Hematopoietic multipotent progenitor cell treated with erythropoietin and hydrocortisone succinate and interleukin-3 and kit ligand, for 4 days (in vitro differentiated cells): Measurements from ENCODE around the gene BRCA1.

Experiments
- DNase-seq: peaks from one replicate; pipeline ENCODE4 v3.0.0-alpha.2; 2015

Gene BRCA1

GRCh38 chr17:43024407-43025289, 100.5 kb downstream of the BRCA1 start, which contains the start of gene RND2:
Gene RND2 (plus strand): TSS chr17:43025231. CDS start chr17:43025348, 117 bp downstream.
- peak; percentile 98 for DNase-seq

- peak; percentile 87 for DNase-seq
Measured at GRCh38 chr17:43021741-43022512, 103.2 kb downstream of the BRCA1 start, which contains the start of gene VAT1. Gene VAT1 (minus strand): TSS chr17:43022385. CDS start chr17:43022322, 63 bp downstream.

- DNase-seq, result peak; percentile 92
Measured at GRCh38 chr17:43020789-43021740, 104.1 kb downstream of the BRCA1 start.

GRCh38 chr17:43020030-43020621, 105.0 kb downstream of the BRCA1 start:
- peak; percentile 51 for DNase-seq

GRCh38 chr17:43019418-43019817, 105.7 kb downstream of the BRCA1 start:
- DNase-seq, result peak; percentile 75

- peak; percentile 88 for DNase-seq
Measured at GRCh38 chr17:43018932-43019331, 106.2 kb downstream of the BRCA1 start.

- DNase-seq, result peak; percentile 59
Measured at GRCh38 chr17:43018008-43018853, 106.9 kb downstream of the BRCA1 start.

- no peak for DNase-seq
Measured at GRCh38 chr17:43016216-43016615, 108.9 kb downstream of the BRCA1 start.

GRCh38 chr17:43015579-43015978, 109.6 kb downstream of the BRCA1 start:
- no peak for DNase-seq

GRCh38 chr17:43014649-43015542, 110.3 kb downstream of the BRCA1 start:
- DNase-seq, result no peak

GRCh38 chr17:43014020-43014648, 111.0 kb downstream of the BRCA1 start:
- DNase-seq, result peak; percentile 49

- no peak for DNase-seq
Measured at GRCh38 chr17:43013296-43013695, 111.9 kb downstream of the BRCA1 start.

GRCh38 chr17:43011728-43012472, 113.3 kb downstream of the BRCA1 start:
- DNase-seq, result peak; percentile 73

- no peak for DNase-seq
Measured at GRCh38 chr17:43010667-43011308, 114.4 kb downstream of the BRCA1 start.

GRCh38 chr17:43006639-43007551, 118.3 kb downstream of the BRCA1 start, which contains the start of gene IFI35:
Gene IFI35 (plus strand): TSS chr17:43006784. CDS start chr17:43006948, 164 bp downstream.
- peak; percentile 94 for DNase-seq

GRCh38 chr17:43003542-43004172, 121.5 kb downstream of the BRCA1 start:
- DNase-seq, result peak; percentile 37
